GM21825 (cell line): ENCODE results near the gene HOMER1.

Experiments
- ATAC-seq: cut with Tn5 transposase; IDR thresholded peaks from one replicate; pipeline ENCODE4 v1.9.1; 2021; ENCODE audit warnings: mild to moderate bottlenecking, moderate library complexity; ENCODE audit not compliant: unreplicated experiment

Gene HOMER1

GRCh38 chr5:79329453-79329852 lies 184.5 kb downstream of the HOMER1 start:
- no peak for ATAC-seq
